Endodermal cell (in vitro differentiated cells): ENCODE measurements around the gene RAC2. TPM values are rescaled to one million over a fixed set of nuclear protein-coding genes. Genes with fewer than 3 reads are reported as not detected.

ENCODE experiments used
- DNase-seq: peaks from one replicate; pipeline ENCODE4 v3.0.0-alpha.2; 2017
- H3K27ac ChIP-seq: 2 replicates; pipeline ENCODE4 v1.5.1; 2013; ENCODE audit warnings: mild to moderate bottlenecking, low read depth, low read length, moderate library complexity
- H3K27me3 ChIP-seq: 2 replicates; pipeline ENCODE4 v1.6.1; 2013; ENCODE audit warnings: mild to moderate bottlenecking, low read length, moderate library complexity; ENCODE audit not compliant: insufficient read depth, control insufficient read depth, poor library complexity, severe bottlenecking
- H3K36me3 ChIP-seq: 2 replicates; pipeline ENCODE4 v1.7.0; 2013; ENCODE audit warnings: mild to moderate bottlenecking, low read length, moderate library complexity; ENCODE audit not compliant: control insufficient read depth, insufficient read depth
- H3K4me1 ChIP-seq: one replicate; pipeline ENCODE4 v1.7.0; 2013; ENCODE audit warnings: low read length; ENCODE audit not compliant: control insufficient read depth, insufficient read depth
- H3K4me3 ChIP-seq: 2 replicates; pipeline ENCODE4 v1.5.1; 2013; ENCODE audit warnings: mild to moderate bottlenecking, low read length, moderate library complexity
- H3K9ac ChIP-seq: 2 replicates; pipeline ENCODE4 v1.6.1; 2013; ENCODE audit warnings: mild to moderate bottlenecking, low read length, moderate library complexity; ENCODE audit not compliant: poor library complexity, severe bottlenecking; ENCODE audit errors: extremely low read depth
- H3K9me3 ChIP-seq: 2 replicates; pipeline ENCODE4 v1.6.1; 2013; ENCODE audit warnings: mild to moderate bottlenecking, low read length, moderate library complexity; ENCODE audit not compliant: control insufficient read depth
- H3K27ac Mint-ChIP-seq: 2 replicates; pipeline ENCODE4 v1.8.0; 2020; ENCODE audit warnings: mixed read lengths
- H3K27me3 Mint-ChIP-seq: 2 replicates; pipeline ENCODE4 v1.8.0; 2021; ENCODE audit warnings: mild to moderate bottlenecking, mixed read lengths; ENCODE audit not compliant: insufficient read depth
- H3K36me3 Mint-ChIP-seq: 2 replicates; pipeline ENCODE4 v1.8.0; 2020; ENCODE audit warnings: low read depth, mixed read lengths
- H3K4me1 Mint-ChIP-seq: 2 replicates; pipeline ENCODE4 v1.8.0; 2020; ENCODE audit warnings: mixed read lengths
- H3K4me3 Mint-ChIP-seq: 2 replicates; pipeline ENCODE4 v1.8.0; 2020; ENCODE audit warnings: mild to moderate bottlenecking, moderate library complexity, mixed read lengths
- H3K9me3 Mint-ChIP-seq: 2 replicates; pipeline ENCODE4 v1.8.0; 2020; ENCODE audit warnings: mild to moderate bottlenecking, mixed read lengths
- WGBS, 2 experiments: methylation state at CpG; one replicate each; pipeline versions ENCODE4 v1.1.5 to v1.1.7; 2013; ENCODE audit warnings: missing lambda C conversion rate in 2 of 2, mixed read lengths in 1 of 2; ENCODE audit not compliant: insufficient coverage in 1 of 2, insufficient read length in 1 of 2; 5-methylcytosine and 5-hydroxymethylcytosine counted together
- total RNA-seq, 2 donors: library from RNA; stranded (reverse); fragmentation: NEBNext Ultra II Directional in 1 of 2; extraction: Animal tissue kit (Norgen Biotek cat#: 25700) in 1 of 2; gene quantifications; 2 replicates in 1 of 2; 3 replicates in 1 of 2; pipeline ENCODE4 v1.2.1, GENCODE V29; 2021
- TF ChIP-seq, protein P1 (sequence below): fragments of 200-600 bp; sonication (generic); conservative IDR thresholded peaks from 2 replicates; pipeline ENCODE4 v1.5.0; 2021; ENCODE audit warnings: antibody characterized with exemption, mild to moderate bottlenecking

The RAC2 gene
- total RNA-seq, 2 donors from 2014 or later = 4.5 to 5.6 TPM

GRCh38 chr22:37199760-37200108 is 44.3 kb downstream of the RAC2 start:
- Histone ChIP-seq H3K27ac (no peak overlapping the region), H3K4me3 (no peak overlapping the region), H3K9me3 (no peaks in the 10 kb centered on the region), H3K36me3 (no peaks in the 10 kb centered on the region), H3K4me1 (peaks cover 16% of the 10 kb centered on the region), H3K9ac (no peak overlapping the region), H3K27me3 (no peaks in the 10 kb centered on the region)
- TF ChIP-seq, protein P1, sequence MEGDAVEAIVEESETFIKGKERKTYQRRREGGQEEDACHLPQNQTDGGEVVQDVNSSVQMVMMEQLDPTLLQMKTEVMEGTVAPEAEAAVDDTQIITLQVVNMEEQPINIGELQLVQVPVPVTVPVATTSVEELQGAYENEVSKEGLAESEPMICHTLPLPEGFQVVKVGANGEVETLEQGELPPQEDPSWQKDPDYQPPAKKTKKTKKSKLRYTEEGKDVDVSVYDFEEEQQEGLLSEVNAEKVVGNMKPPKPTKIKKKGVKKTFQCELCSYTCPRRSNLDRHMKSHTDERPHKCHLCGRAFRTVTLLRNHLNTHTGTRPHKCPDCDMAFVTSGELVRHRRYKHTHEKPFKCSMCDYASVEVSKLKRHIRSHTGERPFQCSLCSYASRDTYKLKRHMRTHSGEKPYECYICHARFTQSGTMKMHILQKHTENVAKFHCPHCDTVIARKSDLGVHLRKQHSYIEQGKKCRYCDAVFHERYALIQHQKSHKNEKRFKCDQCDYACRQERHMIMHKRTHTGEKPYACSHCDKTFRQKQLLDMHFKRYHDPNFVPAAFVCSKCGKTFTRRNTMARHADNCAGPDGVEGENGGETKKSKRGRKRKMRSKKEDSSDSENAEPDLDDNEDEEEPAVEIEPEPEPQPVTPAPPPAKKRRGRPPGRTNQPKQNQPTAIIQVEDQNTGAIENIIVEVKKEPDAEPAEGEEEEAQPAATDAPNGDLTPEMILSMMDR = peak; percentile 49
- Mint-ChIP-seq H3K9me3 (peaks cover 3% of the 10 kb centered on the region), H3K36me3 (peaks cover 5% of the 10 kb centered on the region), H3K27me3 (peaks cover 1% of the 10 kb centered on the region), H3K27ac (peak overlapping the region; percentile 66), H3K4me3 (peak overlapping the region; percentile 70), H3K4me1 (peaks cover 27% of the 10 kb centered on the region)
- DNase-seq = no peak
- 55 to 58% methylated on average over 9 to 12 of the region's 12 CpGs for WGBS, 2 experiments

DNA sequence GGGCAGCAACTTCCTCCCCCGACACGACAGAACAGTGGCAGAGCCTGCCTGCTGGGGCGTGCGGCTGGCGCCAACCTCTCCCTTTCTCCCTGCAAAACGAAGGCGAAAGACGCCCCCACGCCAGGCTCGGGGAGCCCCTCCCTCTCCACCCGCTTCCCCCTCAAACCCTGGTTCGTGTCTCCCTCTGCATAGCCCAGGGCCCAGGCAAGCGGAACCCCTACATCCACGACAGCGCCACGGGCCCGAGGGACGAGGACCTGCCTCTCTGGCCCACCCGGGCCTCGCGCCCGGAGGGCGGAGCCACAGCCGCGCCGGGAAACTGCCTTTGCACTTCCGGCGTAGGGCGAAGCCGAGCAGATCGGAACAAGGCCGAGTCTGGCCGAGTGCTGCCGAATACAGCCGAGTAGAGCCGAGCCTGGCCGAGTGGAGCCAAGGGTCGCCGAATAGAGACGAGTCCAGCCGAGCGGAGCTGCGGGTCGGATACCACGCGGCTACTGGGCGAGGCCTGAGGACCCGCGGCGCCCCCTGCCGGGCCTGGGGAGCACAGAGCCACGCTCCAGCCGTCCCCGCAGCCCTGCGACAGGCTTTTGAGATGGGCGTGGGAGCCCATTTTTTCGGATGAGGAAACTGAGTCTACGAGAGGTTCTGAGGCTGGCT is 44.8 kb downstream of the RAC2 start:
- TF ChIP-seq, protein P1 = peak; percentile 97
- Mint-ChIP-seq H3K9me3 (peaks cover 8% of the 10 kb centered on the region), H3K36me3 (peaks cover 8% of the 10 kb centered on the region), H3K27ac (peak overlapping the region; percentile 85), H3K27me3 (peaks cover 1% of the 10 kb centered on the region), H3K4me3 (peak overlapping the region; percentile 70), H3K4me1 (peaks cover 27% of the 10 kb centered on the region)
- Histone ChIP-seq H3K9ac (peak overlapping the region; percentile 53), H3K9me3 (peaks cover 5% of the 10 kb centered on the region), H3K36me3 (no peaks in the 10 kb centered on the region), H3K4me3 (peak overlapping the region; percentile 79), H3K27ac (peak overlapping the region; percentile 79), H3K4me1 (peaks cover 16% of the 10 kb centered on the region), H3K27me3 (no peaks in the 10 kb centered on the region)
- peak; percentile 100 for DNase-seq
- 2% methylated on average over 19 to 58 of the region's 58 CpGs for WGBS, 2 experiments

DNA sequence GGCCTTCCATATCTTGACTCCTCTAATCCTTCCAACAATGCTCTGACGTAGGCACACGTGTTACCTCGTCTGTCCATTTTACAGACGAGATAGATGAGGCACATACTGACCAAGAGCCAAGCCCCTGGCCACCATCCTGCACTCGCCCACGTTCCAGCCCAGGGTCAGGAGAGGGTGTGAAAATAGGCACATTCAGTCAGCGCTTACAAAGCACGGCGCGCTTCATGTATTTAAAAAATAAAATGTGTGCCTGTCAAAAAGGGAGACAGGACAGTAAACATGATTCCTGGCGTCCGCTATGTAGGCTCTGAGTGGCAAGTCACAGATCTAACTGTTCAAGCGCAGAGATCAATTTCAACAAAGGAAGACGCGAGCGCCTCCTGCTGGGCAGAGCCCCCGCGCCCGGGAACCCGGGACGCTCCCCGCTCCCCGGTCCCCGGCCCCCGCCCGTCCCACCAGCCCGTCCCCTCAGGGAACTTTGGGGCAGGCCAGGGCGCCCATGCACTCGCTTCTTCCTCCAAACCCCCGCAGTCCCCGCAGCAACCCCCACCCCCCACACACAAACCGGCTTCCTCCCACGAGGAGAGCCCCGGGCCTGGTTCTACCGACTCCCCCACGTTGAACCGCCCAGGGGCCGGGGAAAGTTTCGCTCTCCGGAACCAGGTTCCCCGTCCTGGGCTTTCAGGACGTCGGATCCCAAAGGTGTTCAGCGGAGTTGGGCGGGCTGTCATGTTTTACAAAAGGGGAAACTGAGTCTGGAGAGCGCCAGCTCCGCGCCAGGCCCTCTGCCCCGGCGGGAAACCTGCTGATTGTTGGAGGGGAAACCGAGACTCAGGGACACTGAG is 45.6 kb downstream of the RAC2 start:
- peak overlapping the region; percentile 85 for H3K27ac Mint-ChIP-seq
- no peaks in the 10 kb centered on the region for H3K36me3 ChIP-seq
- no peaks in the 10 kb centered on the region for H3K27me3 ChIP-seq
- peak overlapping the region; percentile 79 for H3K27ac ChIP-seq
- peaks cover 15% of the 10 kb centered on the region for H3K9me3 Mint-ChIP-seq
- peaks cover 10% of the 10 kb centered on the region for H3K36me3 Mint-ChIP-seq
- DNase-seq = peak; percentile 94
- H3K4me1 Mint-ChIP-seq = peaks cover 27% of the 10 kb centered on the region
- peaks cover 16% of the 10 kb centered on the region for H3K4me1 ChIP-seq
- peak overlapping the region; percentile 53 for H3K9ac ChIP-seq
- H3K9me3 ChIP-seq = peaks cover 12% of the 10 kb centered on the region
- H3K4me3 Mint-ChIP-seq = peak overlapping the region; percentile 70
- peak overlapping the region; percentile 79 for H3K4me3 ChIP-seq
- WGBS, 2 experiments = 12 to 23% methylated on average over 26 to 51 of the region's 51 CpGs
- TF ChIP-seq, protein P1 = peak; percentile 96
- H3K27me3 Mint-ChIP-seq = peaks cover 1% of the 10 kb centered on the region
